Uterine smooth muscle cell (primary cell): Measurements from ENCODE around the gene CT45A10. TPM values are rescaled to one million over a fixed set of nuclear protein-coding genes. Genes with fewer than 3 reads are reported as not detected.

Experiments
- total RNA-seq: library from RNA; depleted of rRNA; stranded (reverse); fragments of >200 nt; gene quantifications from 2 replicates; pipeline ENCODE4 v1.2.3, GENCODE V29; 2014

CT45A10 gene
- not detected in 2 replicates for total RNA-seq

DNA sequence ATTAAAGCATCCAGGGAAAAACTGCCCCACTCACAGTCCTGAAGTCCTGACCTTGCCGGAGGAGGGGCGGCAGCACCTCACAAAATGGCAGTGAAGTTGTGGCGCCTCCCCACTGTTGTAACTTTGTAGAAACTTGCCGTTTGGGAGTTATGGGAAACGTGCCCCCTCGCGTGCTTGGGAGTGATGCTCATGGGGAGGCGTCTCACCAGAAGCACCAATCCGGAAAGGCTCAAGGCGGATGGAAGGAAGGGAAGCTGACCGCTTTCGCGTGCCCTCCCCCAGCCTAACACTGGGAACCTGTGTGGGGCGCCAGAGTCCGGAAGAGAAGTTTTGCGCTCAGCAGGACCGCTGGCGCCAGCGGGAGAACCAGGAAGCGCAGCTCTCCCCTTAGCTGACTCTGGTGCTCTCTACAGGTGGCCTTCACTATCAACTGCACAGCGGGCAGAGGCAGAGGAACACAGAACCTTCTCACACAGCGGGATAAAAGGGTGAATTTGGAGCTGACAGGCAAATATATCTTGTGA lies at the start of gene CT45A10, which contains the start of gene SAGE1:
Gene CT45A10, minus strand, starts transcription at position 151 of the 524 bp plus-strand sequence. CDS start 8,100 bp downstream, outside the sequence.
Gene SAGE1, plus strand, starts transcription at position 423 of the 524 bp plus-strand sequence. CDS start 2,527 bp downstream, outside the sequence.

DNA sequence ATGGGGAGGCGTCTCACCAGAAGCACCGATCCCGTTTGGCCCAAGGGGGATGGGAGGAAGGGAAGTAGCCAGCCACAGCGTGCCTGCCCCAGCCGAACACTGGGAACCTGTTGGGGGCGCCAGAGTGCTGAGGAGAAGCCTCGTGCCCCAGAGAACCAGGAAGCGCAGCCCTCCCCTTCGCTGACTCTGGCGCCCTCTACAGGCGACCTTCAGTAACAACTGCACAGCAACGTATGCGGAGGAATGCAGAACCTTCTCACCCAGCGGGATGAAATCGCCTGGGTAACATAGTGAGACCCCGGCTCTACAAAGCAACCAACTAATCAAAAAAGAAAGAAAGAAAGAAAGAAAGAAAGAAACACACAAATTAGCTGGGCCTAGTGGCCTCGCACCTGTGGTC lies 21.5 kb downstream of the CT45A10 start, which contains the start of gene CT45A9:
Gene CT45A9, minus strand, starts transcription at position 101 of the 400 bp plus-strand sequence. CDS start 3,751 bp downstream, outside the sequence.

GRCh38 chrX:135854438-135854837 lies 38.8 kb downstream of the CT45A10 start, which contains the start of gene CT45A8:
CT45A8 (minus strand) TSS chrX:135854538; CDS start chrX:135850783, 3,755 bp downstream.

DNA sequence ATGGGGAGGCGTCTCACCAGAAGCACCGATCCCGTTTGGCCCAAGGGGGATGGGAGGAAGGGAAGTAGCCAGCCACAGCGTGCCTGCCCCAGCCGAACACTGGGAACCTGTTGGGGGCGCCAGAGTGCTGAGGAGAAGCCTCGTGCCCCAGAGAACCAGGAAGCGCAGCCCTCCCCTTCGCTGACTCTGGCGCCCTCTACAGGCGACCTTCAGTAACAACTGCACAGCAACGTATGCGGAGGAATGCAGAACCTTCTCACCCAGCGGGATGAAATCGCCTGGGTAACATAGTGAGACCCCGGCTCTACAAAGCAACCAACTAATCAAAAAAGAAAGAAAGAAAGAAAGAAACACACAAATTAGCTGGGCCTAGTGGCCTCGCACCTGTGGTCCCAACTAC lies 56.1 kb downstream of the CT45A10 start, which contains the start of gene CT45A7:
Gene CT45A7, minus strand, starts transcription at position 101 of the 400 bp plus-strand sequence. CDS start 3,747 bp downstream, outside the sequence.

Other genes with a start within 250 kb of the CT45A10 start
- not detected in 2 replicates for gene CT45A1, start 179.8 kb downstream of the CT45A10 start, total RNA-seq
- not detected in 2 replicates for gene CT45A3, start 125.3 kb downstream of the CT45A10 start, total RNA-seq
- gene CT45A5, start 107.9 kb downstream of the CT45A10 start, total RNA-seq, result not detected in 2 replicates
- not detected in 2 replicates for gene CT45A6, start 90.7 kb downstream of the CT45A10 start, total RNA-seq
- gene CT45A2, start 73.4 kb downstream of the CT45A10 start, total RNA-seq, result not detected in 2 replicates
- not detected in 2 replicates for gene CT45A7, start 56.2 kb downstream of the CT45A10 start, total RNA-seq
- not detected in 2 replicates for gene CT45A8, start 38.9 kb downstream of the CT45A10 start, total RNA-seq
- not detected in 2 replicates for gene CT45A9, start 21.6 kb downstream of the CT45A10 start, total RNA-seq
- not detected in 2 replicates for gene SAGE1, start 272 bp upstream of the CT45A10 start, total RNA-seq
- gene MMGT1, start 80.5 kb upstream of the CT45A10 start, total RNA-seq, result 9.1 and 9.3 TPM in 2 replicates
- 29.2 and 38.4 TPM in 2 replicates for gene SLC9A6, start 92.0 kb upstream of the CT45A10 start, total RNA-seq